Gastrocnemius medialis (tissue), 4 donors: Measurements from ENCODE around the gene GRID2.
"Not testable (repeated sequence)": the region's sequence is repeated elsewhere in the genome, so short reads cannot be mapped to it uniquely, and the experiment has no call there.

Experiments used
- POLR2A ChIP-seq, 2 donors: fragments of 450-650 bp; IDR thresholded peaks; one replicate each; pipeline ENCODE4 v1.6.1; 2017; ENCODE audit warnings: antibody characterized with exemption in 2 of 2, mild to moderate bottlenecking in 2 of 2, moderate library complexity in 2 of 2
- TF ChIP-seq, protein P1 (sequence below), 5 experiments: fragments of 450-650 bp in 3 of 5; fragments of 200-600 bp in 2 of 5; sonication (generic) in 2 of 5; IDR thresholded peaks in 4 of 5; conservative IDR thresholded peaks in 1 of 5; 1 replicate in 4 of 5; 2 replicates in 1 of 5; pipeline ENCODE4 v1.5.1; 2016 to 2019; ENCODE audit warnings: antibody characterized with exemption in 5 of 5, mild to moderate bottlenecking in 3 of 5, moderate library complexity in 3 of 5

- TF ChIP-seq, protein P1, sequence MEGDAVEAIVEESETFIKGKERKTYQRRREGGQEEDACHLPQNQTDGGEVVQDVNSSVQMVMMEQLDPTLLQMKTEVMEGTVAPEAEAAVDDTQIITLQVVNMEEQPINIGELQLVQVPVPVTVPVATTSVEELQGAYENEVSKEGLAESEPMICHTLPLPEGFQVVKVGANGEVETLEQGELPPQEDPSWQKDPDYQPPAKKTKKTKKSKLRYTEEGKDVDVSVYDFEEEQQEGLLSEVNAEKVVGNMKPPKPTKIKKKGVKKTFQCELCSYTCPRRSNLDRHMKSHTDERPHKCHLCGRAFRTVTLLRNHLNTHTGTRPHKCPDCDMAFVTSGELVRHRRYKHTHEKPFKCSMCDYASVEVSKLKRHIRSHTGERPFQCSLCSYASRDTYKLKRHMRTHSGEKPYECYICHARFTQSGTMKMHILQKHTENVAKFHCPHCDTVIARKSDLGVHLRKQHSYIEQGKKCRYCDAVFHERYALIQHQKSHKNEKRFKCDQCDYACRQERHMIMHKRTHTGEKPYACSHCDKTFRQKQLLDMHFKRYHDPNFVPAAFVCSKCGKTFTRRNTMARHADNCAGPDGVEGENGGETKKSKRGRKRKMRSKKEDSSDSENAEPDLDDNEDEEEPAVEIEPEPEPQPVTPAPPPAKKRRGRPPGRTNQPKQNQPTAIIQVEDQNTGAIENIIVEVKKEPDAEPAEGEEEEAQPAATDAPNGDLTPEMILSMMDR (IDR thresholded peaks at IDR 0.05 in 4 of 5, conservative IDR thresholded peaks at IDR 0.05 in 1 of 5), result not testable (repeated sequence)
- TF ChIP-seq POLR2A (IDR thresholded peaks at IDR 0.05), result not testable (repeated sequence)
Observed at GRCh38 chr4:92277057-92277881, 26.5 kb upstream of the GRID2 start.
